Measurements from ENCODE around the gene SPAG16.

The SPAG16 gene

GRCh38 chr2:214217136-214217535 is 932.9 kb downstream of the SPAG16 start:
- Histone ChIP-seq H3K9me2 (replicated peaks; ENCODE audit: low read depth, low read length) (no peaks in the 10 kb centered on the region), H3K4me3 (ENCODE audit: low read length, poor library complexity, severe bottlenecking) (no peak overlapping the region), H2AFZ (ENCODE audit: low read length) (no peak overlapping the region), H3K79me2 (ENCODE audit: insufficient read depth, low read length) (no peaks in the 10 kb centered on the region), H4K20me1 (ENCODE audit: insufficient read depth, low read length, poor library complexity, severe bottlenecking) (no peaks in the 10 kb centered on the region), H3K27me3 (ENCODE audit: insufficient read depth, low read length, poor library complexity, severe bottlenecking) (no peaks in the 10 kb centered on the region), H3K9ac (ENCODE audit: low read depth, low read length, poor library complexity, severe bottlenecking) (no peak overlapping the region), H3F3A (ENCODE audit: low read depth) (no peaks in the 10 kb centered on the region), H3K36me3 (ENCODE audit: insufficient read depth, low read length) (no peaks in the 10 kb centered on the region), H3K9me3 (ENCODE audit: insufficient read depth, low read depth, low read length) (no peaks in the 10 kb centered on the region), H3K4me1 (ENCODE audit: insufficient read depth, low read length, poor library complexity, severe bottlenecking) (no peaks in the 10 kb centered on the region), H3K4me2 (ENCODE audit: low read depth, low read length, poor library complexity, severe bottlenecking) (no peak overlapping the region)
- TF ChIP-seq CTCF (conservative IDR thresholded peaks at IDR 0.05; ENCODE audit: low read length), result no peak
- no peak for TF ChIP-seq EZH2phosphoT487 (IDR thresholded peaks at IDR 0.05; ENCODE audit: borderline replicate concordance)

- no peak overlapping the region for H3K9ac ChIP-seq (ENCODE audit: low read depth, low read length, poor library complexity, severe bottlenecking)
- H3K4me3 ChIP-seq (ENCODE audit: low read length, poor library complexity, severe bottlenecking), result no peak overlapping the region
- H4K20me1 ChIP-seq (ENCODE audit: insufficient read depth, low read length, poor library complexity, severe bottlenecking), result no peaks in the 10 kb centered on the region
- no peaks in the 10 kb centered on the region for H3K36me3 ChIP-seq (ENCODE audit: insufficient read depth, low read length)
- H2AFZ ChIP-seq (ENCODE audit: low read length), result no peak overlapping the region
- H3K27me3 ChIP-seq (ENCODE audit: insufficient read depth, low read length, poor library complexity, severe bottlenecking), result no peaks in the 10 kb centered on the region
- no peak overlapping the region for H3K4me2 ChIP-seq (ENCODE audit: low read depth, low read length, poor library complexity, severe bottlenecking)
- H3F3A ChIP-seq (ENCODE audit: low read depth), result no peaks in the 10 kb centered on the region
- no peaks in the 10 kb centered on the region for H3K4me1 ChIP-seq (ENCODE audit: insufficient read depth, low read length, poor library complexity, severe bottlenecking)
- no peaks in the 10 kb centered on the region for H3K79me2 ChIP-seq (ENCODE audit: insufficient read depth, low read length)
- no peak for TF ChIP-seq CTCF (conservative IDR thresholded peaks at IDR 0.05; ENCODE audit: low read length)
- TF ChIP-seq EZH2phosphoT487 (IDR thresholded peaks at IDR 0.05; ENCODE audit: borderline replicate concordance), result no peak
- no peaks in the 10 kb centered on the region for H3K9me3 ChIP-seq (ENCODE audit: insufficient read depth, low read depth, low read length)
- H3K9me2 ChIP-seq (replicated peaks; ENCODE audit: low read depth, low read length), result no peaks in the 10 kb centered on the region
Measured at GRCh38 chr2:214217599-214217998, 933.3 kb downstream of the SPAG16 start.

- H3K4me2 ChIP-seq (ENCODE audit: low read depth, low read length, poor library complexity, severe bottlenecking), result no peak overlapping the region
- H3K4me3 ChIP-seq (ENCODE audit: low read length, poor library complexity, severe bottlenecking), result no peak overlapping the region
- no peaks in the 10 kb centered on the region for H3K9me2 ChIP-seq (replicated peaks; ENCODE audit: low read depth, low read length)
- H3K9ac ChIP-seq (ENCODE audit: low read depth, low read length, poor library complexity, severe bottlenecking), result no peak overlapping the region
- TF ChIP-seq EZH2phosphoT487 (IDR thresholded peaks at IDR 0.05; ENCODE audit: borderline replicate concordance) (no peak), CTCF (conservative IDR thresholded peaks at IDR 0.05; ENCODE audit: low read length) (no peak)
- no peaks in the 10 kb centered on the region for H3K4me1 ChIP-seq (ENCODE audit: insufficient read depth, low read length, poor library complexity, severe bottlenecking)
- H3K79me2 ChIP-seq (ENCODE audit: insufficient read depth, low read length), result no peaks in the 10 kb centered on the region
- H3K36me3 ChIP-seq (ENCODE audit: insufficient read depth, low read length), result no peaks in the 10 kb centered on the region
- no peaks in the 10 kb centered on the region for H4K20me1 ChIP-seq (ENCODE audit: insufficient read depth, low read length, poor library complexity, severe bottlenecking)
- no peak overlapping the region for H2AFZ ChIP-seq (ENCODE audit: low read length)
- no peaks in the 10 kb centered on the region for H3K9me3 ChIP-seq (ENCODE audit: insufficient read depth, low read depth, low read length)
- H3F3A ChIP-seq (ENCODE audit: low read depth), result no peaks in the 10 kb centered on the region
- H3K27me3 ChIP-seq (ENCODE audit: insufficient read depth, low read length, poor library complexity, severe bottlenecking), result no peaks in the 10 kb centered on the region
Measured at GRCh38 chr2:214220251-214220650, 936.0 kb downstream of the SPAG16 start.
